ENCODE measurements around the gene CARD9.

- no peak for TF ChIP-seq POLR2A (IDR thresholded peaks at IDR 0.05)
- no peak for TF ChIP-seq CTCF (IDR thresholded peaks at IDR 0.05)
Measured at GRCh38 chr9:136321561-136321960, 51.9 kb downstream of the CARD9 start.

Data from suprapubic skin (tissue), 3 donors.